NOMO-1 (cell line): Measurements from ENCODE around the gene GID8.

Experiments
- DNase-seq, 2 experiments: peaks; one replicate each; lab custom pipeline; 2025; ENCODE audit not compliant: unreplicated experiment in 2 of 2; lab: John Stamatoyannopoulos, UW

The GID8 gene

DNA sequence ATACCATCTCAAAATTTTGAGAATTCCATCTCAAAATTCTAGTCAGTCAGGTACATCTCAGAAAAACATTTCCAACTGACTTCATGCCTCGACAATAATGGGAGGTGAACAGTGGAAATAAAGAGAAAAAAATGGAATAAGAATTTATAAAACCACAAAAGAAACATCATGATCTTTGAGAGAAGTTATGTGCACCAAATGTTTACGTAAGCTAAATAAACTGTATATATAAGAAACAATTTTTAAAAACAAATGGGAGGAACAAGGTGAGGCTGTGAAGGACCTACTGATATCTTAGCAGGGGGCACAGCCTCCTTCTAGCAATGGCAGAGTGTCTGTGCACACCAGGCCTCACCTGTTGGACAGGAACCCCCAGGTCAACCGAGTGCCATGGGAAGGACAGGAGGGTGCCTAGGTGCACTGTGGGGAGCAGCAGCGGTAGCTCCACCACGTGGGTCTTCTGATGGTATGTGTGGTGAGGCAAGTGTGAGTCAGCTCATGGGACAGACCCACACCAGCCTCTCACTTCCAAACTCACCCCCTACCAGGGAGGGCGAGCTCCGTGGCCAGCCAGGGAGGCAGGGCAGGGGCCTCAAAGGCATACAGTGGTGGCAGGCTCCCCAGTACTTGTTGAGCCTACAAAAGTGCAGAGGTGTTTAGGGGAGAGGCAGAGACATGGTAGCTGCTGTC is 34.9 kb upstream of the GID8 start:
- DNase-seq: no peak

DNA sequence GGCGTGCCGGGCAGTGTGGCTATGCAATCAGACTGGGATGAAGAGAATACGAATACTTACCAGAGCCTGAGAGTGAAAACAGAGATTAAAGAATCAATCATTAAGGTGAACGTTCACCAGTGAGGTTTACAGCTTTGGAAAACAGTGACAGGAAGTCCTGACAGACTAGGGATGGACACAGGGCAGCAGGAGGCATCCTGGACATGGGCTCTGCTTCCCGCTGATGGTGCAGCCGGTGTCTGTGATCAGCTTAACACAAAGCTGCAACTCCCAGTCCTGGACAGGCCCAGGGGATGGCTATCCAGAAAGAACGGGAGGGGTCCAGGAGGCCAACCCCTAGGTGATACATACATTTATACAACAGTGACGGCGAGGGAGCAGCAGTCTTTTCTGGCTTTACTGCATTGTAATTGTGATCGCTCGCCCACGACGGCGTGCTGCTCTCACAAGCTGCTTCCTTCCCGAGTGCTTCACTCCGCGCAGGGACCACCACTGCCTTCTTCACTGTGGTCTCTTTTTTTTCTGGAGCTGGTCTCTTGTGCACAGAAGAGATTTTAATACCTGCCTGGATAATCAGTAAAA is 32.3 kb upstream of the GID8 start:
- no peak for DNase-seq

DNA sequence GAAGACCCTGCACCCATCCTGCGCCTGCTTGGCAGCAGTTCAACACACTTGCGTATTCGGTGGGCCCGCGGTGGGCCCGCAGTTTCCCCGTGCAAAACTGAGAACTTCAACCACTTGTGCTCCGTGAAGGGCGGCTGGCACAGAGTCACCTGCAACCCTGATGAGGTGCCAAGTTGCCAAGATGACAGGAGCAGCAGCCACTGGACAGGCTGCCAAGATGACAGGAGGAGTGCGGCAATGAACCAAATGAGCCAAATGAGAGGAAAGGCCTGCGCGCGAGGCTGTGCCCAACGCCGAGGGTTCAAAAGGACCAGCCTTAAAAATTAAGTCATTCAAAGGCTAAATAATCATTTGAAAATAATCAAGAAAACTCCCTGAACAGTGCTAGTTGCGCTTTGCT is 31.7 kb upstream of the GID8 start:
- no peak for DNase-seq

DNA sequence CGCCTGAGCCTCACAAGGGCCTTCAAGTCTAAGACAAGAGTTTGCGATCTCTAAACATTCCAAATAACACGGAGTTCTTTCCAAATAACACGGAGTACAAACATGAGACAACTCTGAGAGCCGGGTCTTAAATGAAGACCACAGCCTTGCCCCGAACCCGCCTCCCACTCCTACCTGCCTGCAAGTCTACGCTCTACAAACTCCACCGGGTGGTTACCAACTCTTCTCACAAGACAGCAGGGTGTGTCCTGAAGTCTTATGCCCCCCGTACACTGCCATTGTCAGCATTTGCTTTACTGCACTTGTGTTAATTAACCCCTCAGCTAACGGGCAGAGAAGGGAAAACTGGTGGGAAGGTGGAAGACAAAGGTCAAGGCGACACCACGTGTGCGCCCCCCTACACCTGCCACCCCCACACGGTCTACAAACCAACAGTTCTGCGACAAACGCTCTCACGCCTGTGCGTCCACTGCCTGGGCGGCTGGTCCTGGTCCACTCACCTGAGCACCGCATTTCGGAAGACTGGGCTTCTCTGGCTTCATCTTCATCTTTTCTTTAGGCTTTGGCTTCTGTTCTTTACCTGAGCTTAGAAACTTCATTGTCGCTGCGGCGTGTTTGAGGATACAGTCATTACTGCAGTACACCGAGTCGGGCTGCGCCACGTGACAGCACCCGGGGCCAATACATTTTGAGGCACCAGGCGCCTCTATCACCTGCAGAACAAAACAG is 31.1 kb upstream of the GID8 start:
- no peak for DNase-seq

DNA sequence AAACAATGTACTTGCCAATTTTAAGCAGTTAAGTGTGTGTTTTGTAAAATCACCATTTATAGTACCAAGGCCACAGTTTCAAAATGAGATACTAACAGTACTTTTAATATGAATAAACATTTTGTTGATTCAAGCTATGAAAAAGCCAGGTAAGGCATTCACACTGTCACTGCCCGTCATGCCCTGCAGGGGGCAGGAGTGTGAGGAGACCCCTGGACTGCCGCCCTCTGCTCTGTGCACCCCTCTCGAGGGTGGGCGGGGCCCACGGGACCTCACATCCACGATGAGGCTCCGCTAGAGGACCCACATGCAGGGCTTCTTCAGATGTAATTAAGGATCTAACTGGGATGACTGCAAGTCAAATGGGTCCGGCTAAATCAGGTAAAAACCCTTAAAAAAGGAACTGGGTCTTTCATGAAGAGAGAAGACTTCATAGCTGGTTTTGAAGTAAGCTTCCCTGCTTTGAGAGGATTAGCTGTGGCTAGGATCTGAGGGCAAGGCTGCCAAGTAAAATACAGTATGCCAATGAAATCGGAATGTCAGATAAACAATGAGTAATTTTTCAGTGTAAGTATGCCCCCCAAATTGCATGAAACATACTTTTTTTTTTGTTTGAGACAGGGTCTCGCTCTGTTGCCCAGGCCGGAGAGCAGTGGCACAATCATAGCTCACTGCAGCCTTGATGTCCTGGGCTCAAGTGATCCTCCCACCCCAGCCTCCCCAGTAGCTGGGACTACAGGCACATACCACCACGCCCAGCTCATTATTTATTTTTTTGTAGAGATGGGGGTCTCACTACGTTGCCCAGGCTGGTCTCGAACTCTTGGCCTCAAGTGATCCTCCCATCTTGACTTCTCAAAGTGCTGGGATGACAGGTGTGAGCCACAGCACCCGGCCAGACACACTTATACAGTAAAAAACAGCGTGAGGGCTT is 30.3 kb upstream of the GID8 start:
- DNase-seq: no peak

DNA sequence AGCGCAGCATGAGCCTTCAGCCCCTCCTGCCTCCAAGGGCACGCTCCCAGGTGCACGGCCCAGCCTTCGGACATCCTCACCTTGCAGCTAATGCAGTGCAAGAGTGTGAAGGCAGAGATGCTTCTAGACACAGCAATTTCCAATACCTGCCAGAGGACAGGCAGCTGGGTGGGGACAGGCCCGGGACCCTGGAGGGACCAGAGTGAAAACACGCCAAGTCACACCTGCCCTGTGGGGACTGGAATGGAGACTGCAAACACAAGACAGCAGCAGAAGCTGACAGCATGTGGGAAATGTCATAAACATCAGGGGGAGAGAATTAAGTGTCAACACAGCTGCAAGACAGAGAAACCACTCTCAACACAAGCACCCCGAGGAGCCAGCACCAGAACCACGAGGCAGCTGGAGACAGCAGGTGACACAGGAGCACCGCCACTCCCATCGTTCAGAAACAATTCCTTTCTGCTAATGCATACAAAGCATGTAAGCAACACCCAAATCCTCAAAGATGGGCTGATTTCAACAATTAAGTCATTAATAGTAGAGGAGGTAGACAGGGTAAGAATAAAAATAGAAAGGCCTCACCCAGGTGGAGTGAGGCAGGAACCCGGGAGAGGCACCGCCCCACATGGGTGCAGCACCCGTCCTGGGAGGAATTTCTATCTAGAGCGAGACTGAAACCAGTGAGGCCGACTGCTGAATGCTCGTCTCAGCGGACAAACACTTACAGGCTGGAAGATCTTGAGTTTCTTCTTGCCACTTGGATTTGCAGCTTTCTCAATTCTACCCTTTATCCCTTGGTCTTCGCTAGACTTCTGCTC is 28.8 kb upstream of the GID8 start:
- DNase-seq: no peak

DNA sequence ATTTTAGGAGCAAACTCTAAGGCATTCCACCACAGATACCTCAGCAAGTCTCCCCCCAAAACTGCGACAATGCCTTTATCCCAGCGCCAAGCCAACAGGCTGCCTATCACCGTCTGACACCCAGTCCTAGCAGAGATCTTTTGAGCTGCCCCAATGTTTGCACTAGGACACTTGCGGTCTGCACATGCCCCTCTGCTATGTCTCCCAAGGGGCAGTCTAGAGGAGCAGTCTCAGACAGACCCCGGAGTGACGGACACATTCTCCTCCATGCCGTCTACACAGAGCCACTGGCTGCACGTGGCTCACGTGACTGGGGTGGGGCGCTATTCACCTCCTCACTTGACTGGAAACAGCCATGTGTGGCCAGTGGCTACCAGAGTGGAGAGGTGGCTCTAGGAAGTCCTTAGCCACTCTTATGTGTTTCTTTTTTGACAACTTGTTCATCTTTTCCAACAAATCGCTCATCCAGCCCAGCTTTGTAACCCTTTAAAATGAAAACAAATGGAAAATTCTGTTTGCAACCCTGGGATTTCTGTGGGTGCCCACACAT is 27.7 kb upstream of the GID8 start:
- DNase-seq: no peak

DNA sequence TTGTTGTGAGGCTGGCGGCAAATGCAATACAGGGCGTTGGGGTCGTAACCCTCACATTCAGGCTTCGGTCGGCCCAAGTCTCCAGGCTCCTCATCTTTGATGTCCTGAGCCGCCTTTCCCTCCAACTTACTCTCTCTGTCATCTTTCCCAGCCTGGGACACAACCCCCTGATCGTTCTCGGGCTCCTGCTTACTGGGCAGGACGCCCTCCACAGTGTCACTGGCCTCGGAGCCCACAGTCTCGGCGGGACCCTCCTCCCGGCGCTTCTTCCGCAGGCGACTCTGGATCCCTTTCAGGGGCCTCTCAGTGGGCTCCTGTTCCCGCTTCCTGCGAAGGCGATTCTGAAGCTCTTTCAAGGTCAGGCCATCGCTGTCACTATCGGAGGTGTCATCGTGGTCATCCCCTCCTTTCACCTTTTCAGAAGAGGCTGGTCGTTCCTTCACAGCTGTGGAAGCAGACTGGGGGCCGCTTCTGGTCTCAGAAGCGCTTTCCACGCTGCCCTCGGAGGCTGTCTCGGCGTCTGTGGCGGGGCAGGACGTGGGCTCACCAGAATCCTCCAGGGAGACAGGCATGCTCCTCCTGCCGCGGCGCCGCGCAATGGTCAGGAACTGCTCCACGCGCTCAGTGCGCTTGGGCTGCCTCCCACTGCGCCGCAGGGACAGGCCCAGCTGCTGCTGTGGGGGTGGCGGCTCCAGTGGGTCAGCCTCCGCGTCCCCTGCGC is 27.0 kb upstream of the GID8 start:
- DNase-seq: no peak

DNA sequence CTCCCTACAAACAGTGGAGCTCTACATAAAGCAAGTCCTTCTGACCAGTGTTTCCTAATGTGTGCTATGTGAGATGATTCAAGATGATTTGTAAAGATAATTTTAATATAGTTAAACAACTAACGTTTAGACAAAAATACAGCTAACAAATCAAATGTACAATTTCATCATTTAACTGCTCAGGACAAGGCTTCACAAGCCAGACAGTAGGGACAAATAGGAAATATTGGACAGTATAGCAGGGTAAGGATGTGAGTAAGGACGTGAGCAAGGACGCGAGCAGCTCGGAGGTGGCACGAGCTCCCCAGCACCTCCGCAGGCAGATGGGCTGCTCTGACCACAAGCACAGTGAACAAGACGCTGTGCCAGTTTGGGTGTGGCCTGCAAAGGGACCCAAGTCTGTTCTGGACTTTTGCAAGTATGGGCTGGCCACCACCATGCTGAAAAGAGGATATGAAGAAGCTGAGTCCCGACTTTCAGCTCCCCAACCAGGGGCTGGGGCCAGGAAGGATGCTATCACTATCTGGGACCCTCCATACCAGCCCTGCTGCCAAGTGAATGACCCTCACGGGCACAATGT is 26.2 kb upstream of the GID8 start:
- DNase-seq: no peak

DNA sequence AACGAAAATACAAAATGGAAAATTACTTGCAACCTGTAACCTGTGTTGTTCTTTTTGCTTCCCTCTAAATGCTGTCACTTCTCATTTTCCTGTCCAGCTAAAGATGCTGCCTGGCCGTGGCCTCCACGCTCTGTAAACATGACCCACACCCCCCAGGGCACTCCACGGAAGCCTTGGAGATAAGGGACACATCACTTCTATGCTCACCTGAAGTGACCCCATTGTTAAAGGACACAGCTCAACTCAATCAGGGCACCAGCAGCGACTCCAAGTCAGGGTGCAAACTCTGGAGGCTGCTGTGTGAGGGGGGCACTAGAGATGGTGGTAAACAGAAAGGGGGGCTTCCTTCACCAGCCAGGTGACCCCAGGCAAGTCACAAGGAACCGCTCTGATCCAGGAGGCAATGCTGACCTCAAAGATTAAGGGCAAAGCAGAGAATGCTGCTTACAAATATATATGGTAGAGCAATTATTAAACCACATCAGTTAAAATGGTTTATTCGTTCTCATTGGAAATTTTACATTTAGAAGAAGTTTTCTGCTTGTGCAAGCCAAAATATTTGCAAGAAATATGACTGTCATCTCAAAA is 24.8 kb upstream of the GID8 start:
- no peak for DNase-seq

DNA sequence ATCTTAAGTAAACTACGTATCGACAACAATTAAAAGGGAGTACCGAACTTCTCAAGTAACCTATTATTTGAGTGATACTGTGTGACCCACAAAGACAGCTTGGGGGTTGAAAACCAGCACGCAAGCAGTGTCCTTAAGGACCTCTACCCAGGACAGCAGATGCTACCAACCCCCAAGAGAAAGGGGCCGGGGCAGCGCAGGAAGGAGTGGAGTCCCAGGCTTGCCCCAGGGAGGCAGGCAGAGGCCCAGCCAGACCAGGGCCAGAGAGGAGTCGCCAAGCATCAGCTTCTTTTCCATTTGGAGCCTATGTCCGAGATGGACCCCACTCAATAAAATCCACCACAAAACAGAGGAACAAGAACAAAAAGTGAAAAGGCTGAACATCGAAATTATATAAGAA is 23.5 kb upstream of the GID8 start:
- no peak for DNase-seq

DNA sequence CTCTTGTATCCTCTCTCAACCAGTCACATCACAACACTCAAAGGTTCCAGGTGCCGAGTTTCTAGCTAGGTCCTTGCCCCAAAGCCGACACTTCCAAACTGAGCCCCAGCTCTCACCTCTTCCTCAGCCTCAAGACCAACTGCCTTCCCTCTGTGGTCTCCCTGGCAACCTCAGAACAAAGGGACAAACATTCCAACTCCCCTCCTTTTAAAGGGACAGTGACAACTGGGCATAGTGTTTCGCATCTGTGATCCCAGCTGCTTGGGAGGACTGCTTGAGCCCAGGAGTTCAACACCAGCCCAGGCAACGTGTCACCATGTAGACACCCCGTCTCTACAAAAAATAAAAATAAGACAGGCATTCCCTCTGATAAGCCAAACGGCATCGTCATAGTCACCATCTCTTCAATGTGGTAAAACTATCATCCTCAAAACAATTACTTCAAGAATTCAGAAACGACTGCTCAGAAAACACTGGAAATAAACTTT is 22.9 kb upstream of the GID8 start:
- no peak for DNase-seq

DNA sequence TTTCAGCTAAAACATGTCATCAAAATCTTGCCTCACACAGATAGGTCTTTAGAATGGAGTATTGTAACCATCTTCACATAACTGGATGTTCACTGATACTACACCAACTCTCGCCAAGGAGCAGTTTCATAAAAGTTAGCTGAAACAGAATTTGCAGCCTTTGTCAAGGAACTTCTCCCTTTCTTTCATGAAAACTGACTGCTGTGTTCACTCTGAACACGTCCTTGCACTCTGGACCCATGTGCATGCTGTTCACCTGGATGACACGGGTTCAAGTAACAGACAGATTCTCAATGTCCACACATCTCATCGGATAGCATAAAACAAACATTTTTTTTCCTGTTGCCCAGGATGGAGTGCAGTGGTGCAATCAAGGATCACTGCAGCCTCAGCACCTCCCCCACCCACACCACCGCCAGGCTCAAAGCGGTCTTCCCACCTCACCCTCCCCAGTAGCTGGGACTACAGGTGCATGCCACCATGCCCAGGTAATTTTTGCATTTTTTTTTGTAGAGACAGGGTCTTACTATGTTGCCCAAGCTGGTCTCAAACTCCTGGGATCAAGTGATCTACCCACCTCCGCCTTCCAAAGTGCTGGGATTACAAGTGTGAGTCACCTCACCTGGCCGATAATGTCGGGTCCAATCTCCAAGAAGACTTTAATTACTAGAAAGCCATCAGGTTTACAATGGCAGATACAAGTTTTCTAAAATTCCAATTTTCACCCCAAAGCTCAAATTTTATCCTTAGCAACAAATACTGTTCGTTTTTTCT is 21.1 kb upstream of the GID8 start:
- no peak for DNase-seq

DNA sequence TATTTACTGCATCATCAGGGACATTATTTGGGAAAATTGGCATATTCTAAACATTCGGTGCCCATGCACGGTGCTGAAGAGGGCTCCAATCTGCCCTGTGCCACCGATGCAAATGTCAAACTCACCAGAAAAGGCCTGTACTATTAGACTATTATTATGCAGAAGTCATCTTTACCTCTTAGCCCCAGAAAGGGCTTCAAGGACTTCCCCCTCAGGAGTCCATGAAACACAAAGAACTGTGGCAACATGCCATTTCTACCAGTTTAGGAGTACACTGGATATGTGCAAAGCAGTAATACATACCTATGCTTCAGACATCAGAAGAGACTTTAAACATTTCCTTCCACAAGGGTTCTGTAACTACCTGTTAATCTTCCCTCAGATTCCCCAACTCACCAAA is 20.2 kb upstream of the GID8 start:
- no peak for DNase-seq

DNA sequence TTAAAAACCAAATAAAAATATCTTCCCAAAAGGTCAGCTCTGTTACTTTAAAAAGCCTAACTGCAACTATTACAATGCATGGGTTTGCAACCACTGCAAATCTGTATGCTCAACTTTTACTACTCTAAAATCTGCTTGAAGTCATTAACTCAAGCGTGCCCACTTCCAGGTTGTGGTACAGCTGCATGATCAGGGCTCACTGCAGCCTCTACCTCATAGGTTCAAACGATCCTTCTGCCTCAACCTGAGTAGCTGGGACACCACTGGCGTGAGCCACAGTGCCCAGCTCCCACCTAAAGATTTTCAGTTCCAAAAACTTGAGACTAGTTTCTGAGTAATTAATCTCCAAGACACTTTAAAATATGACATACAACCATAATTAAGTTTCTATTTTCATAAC is 19.8 kb upstream of the GID8 start:
- no peak for DNase-seq

DNA sequence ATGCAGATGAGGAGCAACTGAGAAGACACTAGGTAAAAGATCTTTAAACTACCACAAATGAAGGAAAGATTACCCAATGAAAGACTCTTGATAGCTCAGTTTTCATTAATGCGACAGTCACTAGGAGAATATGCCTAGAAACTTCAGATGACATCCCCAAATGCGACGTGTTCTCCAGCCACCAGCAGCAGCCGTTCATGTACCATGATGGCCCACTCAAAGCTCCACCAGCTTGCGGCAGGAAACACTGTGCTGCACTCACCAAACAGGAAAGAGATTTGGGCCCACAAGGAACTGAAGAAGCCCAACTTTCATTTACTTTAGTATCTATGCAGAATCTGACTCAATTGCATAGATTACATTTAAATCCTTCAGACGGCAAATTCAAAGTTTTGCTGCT is 19.1 kb upstream of the GID8 start:
- no peak for DNase-seq

DNA sequence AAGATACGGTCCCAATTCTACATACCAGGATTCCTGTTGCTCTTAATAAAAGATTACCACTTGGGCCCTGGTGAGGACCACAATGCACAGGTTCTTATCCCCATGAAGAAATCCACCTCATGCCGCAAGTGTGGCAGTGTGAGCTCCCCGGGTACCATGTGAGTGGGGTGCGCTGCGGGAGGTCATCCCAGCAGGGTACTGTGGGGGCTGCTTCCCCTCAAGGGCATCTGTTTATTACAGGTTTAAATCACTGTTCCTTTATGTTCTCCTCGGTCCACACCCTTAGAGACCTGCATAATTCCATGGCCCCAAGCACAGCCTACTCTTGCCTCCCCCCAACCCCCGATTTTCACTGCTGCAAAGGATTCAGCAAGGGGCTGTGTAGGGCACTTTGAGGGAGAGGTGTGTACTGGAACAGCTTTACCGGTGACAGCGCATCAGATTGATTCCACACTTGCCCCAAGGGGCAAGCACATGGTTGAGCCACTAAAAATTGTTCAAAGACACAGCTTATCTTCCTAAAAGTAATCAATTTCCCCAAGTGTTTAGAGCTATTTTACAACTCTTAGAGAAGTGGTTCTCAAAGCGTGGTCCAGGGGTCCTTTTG is 17.8 kb upstream of the GID8 start:
- DNase-seq: no peak
